ENCODE data around the gene SCARB1. TPM values are rescaled to one million over a fixed set of nuclear protein-coding genes. Genes with fewer than 3 reads are reported as not detected.

The SCARB1 gene
- total and polyA plus RNA-seq, 2 of the 13 experiments (the other 11 are each of a cell fraction or from before 2014, with no cell fraction given), result 63.4 to 160 TPM

GRCh38 chr12:124736115-124737039 lies 127.3 kb downstream of the SCARB1 start (continued):
- TF ChIP-seq, protein P1, sequence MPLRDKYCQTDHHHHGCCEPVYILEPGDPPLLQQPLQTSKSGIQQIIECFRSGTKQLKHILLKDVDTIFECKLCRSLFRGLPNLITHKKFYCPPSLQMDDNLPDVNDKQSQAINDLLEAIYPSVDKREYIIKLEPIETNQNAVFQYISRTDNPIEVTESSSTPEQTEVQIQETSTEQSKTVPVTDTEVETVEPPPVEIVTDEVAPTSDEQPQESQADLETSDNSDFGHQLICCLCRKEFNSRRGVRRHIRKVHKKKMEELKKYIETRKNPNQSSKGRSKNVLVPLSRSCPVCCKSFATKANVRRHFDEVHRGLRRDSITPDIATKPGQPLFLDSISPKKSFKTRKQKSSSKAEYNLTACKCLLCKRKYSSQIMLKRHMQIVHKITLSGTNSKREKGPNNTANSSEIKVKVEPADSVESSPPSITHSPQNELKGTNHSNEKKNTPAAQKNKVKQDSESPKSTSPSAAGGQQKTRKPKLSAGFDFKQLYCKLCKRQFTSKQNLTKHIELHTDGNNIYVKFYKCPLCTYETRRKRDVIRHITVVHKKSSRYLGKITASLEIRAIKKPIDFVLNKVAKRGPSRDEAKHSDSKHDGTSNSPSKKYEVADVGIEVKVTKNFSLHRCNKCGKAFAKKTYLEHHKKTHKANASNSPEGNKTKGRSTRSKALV (CRISPR knock-in tag; IDR thresholded peaks at IDR 0.05), result no peak

GRCh38 chr12:124734224-124734788 lies 129.4 kb downstream of the SCARB1 start:
- peak; percentile 91 for DNase-seq (ENCODE audit: low spot score)
- H3K79me2 ChIP-seq (ENCODE audit: insufficient read depth, low read length), result no peaks in the 10 kb centered on the region
- no peaks in the 10 kb centered on the region for H3K36me3 ChIP-seq (replicated peaks in 1 of 2; ENCODE audit: control insufficient read depth in 1 of 2, insufficient read depth in 2 of 2, low read length in 2 of 2)
- 64% methylated on average over 5 of the region's 22 CpGs for WGBS (ENCODE audit: low lambda C conversion rate)
- intact Hi-C loops (cut with micrococcal nuclease; ENCODE audit: unreplicated experiment) (loop anchor here (10.0 kb wide), 1 partner anchor 170 kb away; the partner anchor contains the start of gene NCOR2), in situ Hi-C loops (cut with HindIII; ENCODE audit: extremely low pct_ligation_motif_present, low pct_unique_long_range_greater_than_20kb) (no loop called here)
- ATAC-seq, result peak; percentile 69
- no peaks in the 10 kb centered on the region for H3K9me3 ChIP-seq (ENCODE audit: low read length)
- no TSS peak for BruUV-seq (replicated peaks)
- peak overlapping the region; percentile 14; the same call in 1 of the 2 replicates for H3K9ac ChIP-seq (ENCODE audit: insufficient read depth, low read depth, low read length)
- CTCF ChIA-PET (ENCODE audit: low intra/inter-chr PET ratio, low total read pairs), result no interaction called here
- H3K27ac ChIP-seq (ENCODE audit: extremely low read length, insufficient read depth, low read length), result no peak overlapping the region
- H3K4me1 ChIP-seq (ENCODE audit: insufficient read depth, low read length), result peaks cover 84% of the 10 kb centered on the region
- FAIRE-seq, result peak; percentile 12
- peak overlapping the region in 1 of 3 experiments; percentile 14; a peak in 1 of 6 replicates for H3K4me3 ChIP-seq (replicated peaks in 1 of 3; ENCODE audit: insufficient read depth in 1 of 3, low read depth in 2 of 3, low read length in 3 of 3)
- no peak overlapping the region for H2AFZ ChIP-seq (ENCODE audit: low read length)
- H4K20me1 ChIP-seq (ENCODE audit: insufficient read depth, low read length), result no peaks in the 10 kb centered on the region
- no peaks in the 10 kb centered on the region for H3K27me3 ChIP-seq (ENCODE audit: control insufficient read depth in 1 of 2, insufficient read depth in 2 of 2, low read length in 2 of 2)
- POLR2A ChIA-PET, result interaction anchor here (1.4 kb wide), 1 partner anchor 12 kb away, joined by 5 read pairs; no protein-coding TSS in a partner anchor
- H3K4me2 ChIP-seq (ENCODE audit: low read depth, low read length), result peak overlapping the region; percentile 39
- TF ChIP-seq, protein P2, sequence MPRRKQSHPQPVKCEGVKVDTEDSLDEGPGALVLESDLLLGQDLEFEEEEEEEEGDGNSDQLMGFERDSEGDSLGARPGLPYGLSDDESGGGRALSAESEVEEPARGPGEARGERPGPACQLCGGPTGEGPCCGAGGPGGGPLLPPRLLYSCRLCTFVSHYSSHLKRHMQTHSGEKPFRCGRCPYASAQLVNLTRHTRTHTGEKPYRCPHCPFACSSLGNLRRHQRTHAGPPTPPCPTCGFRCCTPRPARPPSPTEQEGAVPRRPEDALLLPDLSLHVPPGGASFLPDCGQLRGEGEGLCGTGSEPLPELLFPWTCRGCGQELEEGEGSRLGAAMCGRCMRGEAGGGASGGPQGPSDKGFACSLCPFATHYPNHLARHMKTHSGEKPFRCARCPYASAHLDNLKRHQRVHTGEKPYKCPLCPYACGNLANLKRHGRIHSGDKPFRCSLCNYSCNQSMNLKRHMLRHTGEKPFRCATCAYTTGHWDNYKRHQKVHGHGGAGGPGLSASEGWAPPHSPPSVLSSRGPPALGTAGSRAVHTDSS (CRISPR knock-in tag; conservative IDR thresholded peaks at IDR 0.05), result no peak
- TF ChIP-seq, protein P3, sequence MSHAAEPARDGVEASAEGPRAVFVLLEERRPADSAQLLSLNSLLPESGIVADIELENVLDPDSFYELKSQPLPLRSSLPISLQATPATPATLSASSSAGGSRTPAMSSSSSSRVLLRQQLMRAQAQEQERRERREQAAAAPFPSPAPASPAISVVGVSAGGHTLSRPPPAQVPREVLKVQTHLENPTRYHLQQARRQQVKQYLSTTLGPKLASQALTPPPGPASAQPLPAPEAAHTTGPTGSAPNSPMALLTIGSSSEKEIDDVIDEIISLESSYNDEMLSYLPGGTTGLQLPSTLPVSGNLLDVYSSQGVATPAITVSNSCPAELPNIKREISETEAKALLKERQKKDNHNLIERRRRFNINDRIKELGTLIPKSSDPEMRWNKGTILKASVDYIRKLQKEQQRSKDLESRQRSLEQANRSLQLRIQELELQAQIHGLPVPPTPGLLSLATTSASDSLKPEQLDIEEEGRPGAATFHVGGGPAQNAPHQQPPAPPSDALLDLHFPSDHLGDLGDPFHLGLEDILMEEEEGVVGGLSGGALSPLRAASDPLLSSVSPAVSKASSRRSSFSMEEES (CRISPR knock-in tag; IDR thresholded peaks at IDR 0.05), result peak; percentile 78
- TF ChIP-seq, protein P4, sequence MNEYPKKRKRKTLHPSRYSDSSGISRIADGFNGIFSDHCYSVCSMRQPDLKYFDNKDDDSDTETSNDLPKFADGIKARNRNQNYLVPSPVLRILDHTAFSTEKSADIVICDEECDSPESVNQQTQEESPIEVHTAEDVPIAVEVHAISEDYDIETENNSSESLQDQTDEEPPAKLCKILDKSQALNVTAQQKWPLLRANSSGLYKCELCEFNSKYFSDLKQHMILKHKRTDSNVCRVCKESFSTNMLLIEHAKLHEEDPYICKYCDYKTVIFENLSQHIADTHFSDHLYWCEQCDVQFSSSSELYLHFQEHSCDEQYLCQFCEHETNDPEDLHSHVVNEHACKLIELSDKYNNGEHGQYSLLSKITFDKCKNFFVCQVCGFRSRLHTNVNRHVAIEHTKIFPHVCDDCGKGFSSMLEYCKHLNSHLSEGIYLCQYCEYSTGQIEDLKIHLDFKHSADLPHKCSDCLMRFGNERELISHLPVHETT (CRISPR knock-in tag; conservative IDR thresholded peaks at IDR 0.05), result no peak
- TF ChIP-seq POGZ (CRISPR knock-in tag; IDR thresholded peaks at IDR 0.05), result no peak
- peak; percentile 54; the same call in 1 of the 2 replicates for TF ChIP-seq ZBTB21 (CRISPR knock-in tag; IDR thresholded peaks at IDR 0.05)
- TF ChIP-seq SIX4 (CRISPR knock-in tag; IDR thresholded peaks at IDR 0.05), result peak; percentile 93
- TF ChIP-seq BHLHE40 (IDR thresholded peaks at IDR 0.05; ENCODE audit: low read length), result peak; percentile 84
- peak; percentile 22 for TF ChIP-seq YY1 (IDR thresholded peaks at IDR 0.05; ENCODE audit: insufficient read depth, insufficient replicate concordance, low read depth, low read length)
- TF ChIP-seq ATAD3A (CRISPR knock-in tag; IDR thresholded peaks at IDR 0.05), result no peak
- 0 out of 2 replicates have a peak, but pooled peaks have one; percentile 5 for TF ChIP-seq FOSL2 (CRISPR knock-in tag; IDR thresholded peaks at IDR 0.05)
- TF ChIP-seq SIX1 (CRISPR knock-in tag; IDR thresholded peaks at IDR 0.05; ENCODE audit: borderline replicate concordance), result peak; percentile 73; the same call in 1 of the 2 replicates
- no peak for TF ChIP-seq PITX1 (CRISPR knock-in tag; IDR thresholded peaks at IDR 0.05)
- no peak for TF ChIP-seq GZF1 (CRISPR knock-in tag; IDR thresholded peaks at IDR 0.05)
